ENCODE results near the gene CIAO1.

CIAO1 gene

DNA sequence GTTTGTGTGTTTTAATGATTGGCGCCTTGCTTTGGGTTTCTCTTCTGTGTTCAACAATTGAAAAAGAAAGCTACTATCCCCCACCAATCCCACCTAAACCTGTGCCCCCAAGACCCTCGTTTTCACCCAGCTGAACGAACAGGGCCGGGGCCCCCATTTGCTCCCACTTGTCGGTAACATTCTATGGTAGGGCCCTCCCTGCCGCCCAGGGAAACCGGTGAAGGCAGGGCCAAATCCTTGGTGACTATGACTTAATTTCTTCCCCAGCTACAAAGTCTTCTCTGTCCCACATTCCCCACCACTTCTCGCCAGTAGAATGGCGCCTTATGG lies 39.9 kb downstream of the CIAO1 start:
- TF ChIP-seq, protein P1, sequence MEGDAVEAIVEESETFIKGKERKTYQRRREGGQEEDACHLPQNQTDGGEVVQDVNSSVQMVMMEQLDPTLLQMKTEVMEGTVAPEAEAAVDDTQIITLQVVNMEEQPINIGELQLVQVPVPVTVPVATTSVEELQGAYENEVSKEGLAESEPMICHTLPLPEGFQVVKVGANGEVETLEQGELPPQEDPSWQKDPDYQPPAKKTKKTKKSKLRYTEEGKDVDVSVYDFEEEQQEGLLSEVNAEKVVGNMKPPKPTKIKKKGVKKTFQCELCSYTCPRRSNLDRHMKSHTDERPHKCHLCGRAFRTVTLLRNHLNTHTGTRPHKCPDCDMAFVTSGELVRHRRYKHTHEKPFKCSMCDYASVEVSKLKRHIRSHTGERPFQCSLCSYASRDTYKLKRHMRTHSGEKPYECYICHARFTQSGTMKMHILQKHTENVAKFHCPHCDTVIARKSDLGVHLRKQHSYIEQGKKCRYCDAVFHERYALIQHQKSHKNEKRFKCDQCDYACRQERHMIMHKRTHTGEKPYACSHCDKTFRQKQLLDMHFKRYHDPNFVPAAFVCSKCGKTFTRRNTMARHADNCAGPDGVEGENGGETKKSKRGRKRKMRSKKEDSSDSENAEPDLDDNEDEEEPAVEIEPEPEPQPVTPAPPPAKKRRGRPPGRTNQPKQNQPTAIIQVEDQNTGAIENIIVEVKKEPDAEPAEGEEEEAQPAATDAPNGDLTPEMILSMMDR (IDR thresholded peaks at IDR 0.05; ENCODE audit: low read depth, low read length), result no peak

DNA sequence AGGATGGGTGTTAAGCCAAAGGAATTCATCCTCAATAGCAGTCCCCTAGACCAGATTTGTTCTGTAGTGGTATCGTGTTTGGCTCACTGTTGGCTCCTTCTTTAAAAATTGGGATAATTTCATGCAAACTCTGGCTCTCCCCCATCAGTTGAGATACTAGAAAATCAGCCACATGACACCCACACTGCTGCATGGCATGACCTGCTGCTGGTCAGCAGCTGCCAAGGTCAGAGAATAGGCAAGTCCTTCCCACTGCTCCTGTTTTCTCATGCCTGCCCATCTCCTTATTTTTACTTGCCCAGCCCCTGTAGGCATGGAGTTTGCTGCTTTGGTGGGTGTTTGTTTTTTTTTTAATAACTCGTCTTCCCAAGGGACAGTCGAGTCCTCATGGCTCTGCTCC lies 40.3 kb downstream of the CIAO1 start:
- TF ChIP-seq, protein P1 (IDR thresholded peaks at IDR 0.05; ENCODE audit: low read depth, low read length), result no peak
- H3K4me3 ChIP-seq (ENCODE audit: low read depth, low read length), result peak overlapping the region; percentile 100

More for the DNA sequence above, 39.9 kb downstream of the CIAO1 start:
- H3K4me3 ChIP-seq (ENCODE audit: low read depth, low read length), result peak overlapping the region; percentile 100

DNA sequence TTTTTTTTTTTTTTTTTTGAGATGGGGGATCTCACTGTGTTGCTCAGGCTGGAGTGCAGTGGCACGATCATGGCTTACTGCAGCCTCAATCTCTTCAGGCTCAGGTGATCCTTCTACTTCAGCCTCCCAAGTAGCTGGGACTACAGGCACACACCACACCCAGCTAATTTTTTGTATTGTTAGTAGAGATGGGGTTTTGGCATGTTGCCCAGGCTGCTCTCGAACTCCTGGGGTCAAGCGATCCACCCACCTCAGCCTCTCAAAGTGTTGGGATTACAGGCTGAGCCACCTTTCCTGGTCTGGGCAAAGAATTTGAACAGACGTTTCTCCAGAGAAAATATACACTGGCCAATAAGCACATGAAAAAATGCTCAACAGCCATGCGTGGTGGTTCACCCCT lies 42.2 kb downstream of the CIAO1 start:
- H3K4me3 ChIP-seq (ENCODE audit: low read depth, low read length), result no peak overlapping the region
- TF ChIP-seq, protein P1 (IDR thresholded peaks at IDR 0.05; ENCODE audit: low read depth, low read length), result no peak

DNA sequence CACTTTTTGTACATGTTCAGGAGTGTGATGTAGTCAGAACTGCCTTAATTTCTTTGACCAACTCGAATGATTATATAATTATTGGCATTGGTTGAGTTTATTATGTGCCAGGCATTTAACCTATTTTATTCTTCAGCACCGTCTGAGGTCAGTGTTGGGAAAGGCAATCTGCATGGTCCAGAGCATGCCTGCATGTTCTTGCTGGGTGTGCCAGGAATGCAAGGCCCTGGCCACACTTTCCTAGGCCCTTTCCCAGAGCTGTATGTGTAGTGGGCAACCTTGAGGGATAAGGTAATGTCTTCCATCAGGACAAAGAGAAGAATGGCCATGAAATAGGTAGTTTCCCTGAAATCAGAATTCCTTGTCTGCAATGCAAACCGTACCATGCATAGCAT lies 49.0 kb downstream of the CIAO1 start:
- no peak overlapping the region for H3K4me3 ChIP-seq (ENCODE audit: low read depth, low read length)
- TF ChIP-seq, protein P1 (IDR thresholded peaks at IDR 0.05; ENCODE audit: low read depth, low read length), result no peak

DNA sequence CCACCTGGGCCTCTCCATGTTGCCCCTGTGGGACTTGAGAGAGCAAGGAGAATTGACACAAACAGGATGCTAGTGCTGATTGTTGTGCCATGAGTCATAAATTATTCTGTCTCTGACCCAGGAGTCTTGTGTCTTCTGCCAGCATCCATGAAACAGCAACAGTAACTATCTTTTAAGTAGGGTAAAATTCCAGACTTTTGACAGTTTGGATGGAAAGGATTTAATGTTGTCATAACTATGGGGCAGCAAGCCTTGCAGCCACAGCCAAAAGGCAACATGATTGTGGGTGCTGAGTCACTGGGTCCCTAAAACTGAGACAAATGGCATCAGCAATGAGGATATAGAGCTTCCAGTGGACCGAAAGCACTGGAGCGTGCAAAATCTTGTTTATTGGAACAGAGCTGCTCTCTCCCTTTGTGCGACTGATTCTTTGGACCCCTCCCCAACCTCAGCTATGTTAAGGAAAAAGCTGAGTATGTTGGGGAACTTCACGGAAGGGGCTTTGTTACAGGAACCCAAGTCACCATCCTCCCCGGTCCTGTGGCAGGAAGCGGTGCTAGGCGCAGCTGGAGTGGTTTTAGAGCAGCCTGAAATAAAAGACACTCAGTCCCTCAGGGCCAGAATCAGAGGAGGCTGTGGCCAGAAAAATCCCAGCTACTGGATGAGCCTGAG lies 49.5 kb downstream of the CIAO1 start:
- TF ChIP-seq, protein P1 (IDR thresholded peaks at IDR 0.05; ENCODE audit: low read depth, low read length), result no peak
- no peak overlapping the region for H3K4me3 ChIP-seq (ENCODE audit: low read depth, low read length)

DNA sequence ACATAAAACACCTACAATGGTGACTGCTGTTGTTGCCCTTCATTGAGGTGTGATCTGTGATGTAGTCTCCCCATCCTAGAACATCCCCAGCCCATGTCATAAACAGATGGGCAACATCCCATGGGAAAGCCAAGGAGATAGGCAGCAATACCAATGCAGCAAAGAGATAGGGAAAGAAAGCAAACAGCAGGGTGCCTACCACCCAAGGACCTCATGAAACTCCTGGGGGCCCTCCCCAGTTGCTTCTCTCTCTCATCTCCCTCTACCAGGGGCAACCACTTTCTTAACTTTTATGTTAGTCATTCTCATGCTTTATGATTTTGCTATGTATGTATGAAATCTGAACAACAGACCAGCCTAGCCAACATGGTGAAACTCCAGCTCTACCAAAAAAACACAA lies 51.0 kb downstream of the CIAO1 start:
- TF ChIP-seq, protein P1 (IDR thresholded peaks at IDR 0.05; ENCODE audit: low read depth, low read length), result no peak
- no peak overlapping the region for H3K4me3 ChIP-seq (ENCODE audit: low read depth, low read length)

DNA sequence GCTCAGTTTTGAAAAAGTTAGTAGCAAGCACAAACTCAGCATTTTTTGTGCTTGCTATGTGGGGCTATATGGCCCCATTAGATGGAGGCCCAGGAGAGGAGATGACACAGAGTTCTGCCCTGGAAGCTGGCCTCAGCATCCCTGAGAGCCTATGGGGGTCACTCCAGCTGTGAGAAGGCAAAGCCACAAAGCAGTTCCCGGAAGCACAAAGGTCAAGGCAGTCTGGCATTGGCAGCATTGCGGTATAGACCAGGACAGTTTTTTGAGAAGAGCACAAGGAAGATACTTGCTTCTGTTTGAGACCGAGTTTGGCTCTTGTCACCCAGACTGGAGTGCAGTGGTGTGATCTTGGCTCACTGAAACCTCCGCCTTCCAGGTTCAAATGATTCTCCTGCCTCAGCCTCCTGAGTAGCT lies 51.6 kb downstream of the CIAO1 start:
- TF ChIP-seq, protein P1 (IDR thresholded peaks at IDR 0.05; ENCODE audit: low read depth, low read length), result no peak
- no peak overlapping the region for H3K4me3 ChIP-seq (ENCODE audit: low read depth, low read length)

Measured in WI38 (cell line).